Prostate gland (tissue), 2 donors: ENCODE results near the gene ARL14EP. TPM values are rescaled to one million over a fixed set of nuclear protein-coding genes. Genes with fewer than 3 reads are reported as not detected.

ENCODE experiments used
- DNase-seq: peaks from one replicate; pipeline ENCODE4 v3.0.0-alpha.2; 2019; ENCODE audit warnings: low spot score
- H3K27ac ChIP-seq, 2 donors: fragments of 200-600 bp; sonication (generic); 2 replicates each; pipeline ENCODE4 v1.5.1; 2017 to 2019
- H3K27me3 ChIP-seq: fragments of 200-600 bp; sonication (generic); replicated peaks from 2 replicates; pipeline ENCODE4 v1.5.1; 2019; ENCODE audit not compliant: insufficient read depth
- H3K36me3 ChIP-seq, 2 donors: fragments of 200-600 bp; sonication (generic); 1 replicate in 1 of 2; 2 replicates in 1 of 2; pipeline versions ENCODE4 v1.5.1 to v1.8.1; 2017 to 2019
- H3K4me1 ChIP-seq: fragments of 200-600 bp; sonication (generic); replicated peaks from 2 replicates; pipeline ENCODE4 v1.5.1; 2019
- H3K4me3 ChIP-seq, 2 donors: fragments of 200-600 bp; sonication (generic); 2 replicates each; pipeline ENCODE4 v1.5.1; 2017 to 2019
- H3K9me3 ChIP-seq: fragments of 200-600 bp; sonication (generic); 2 replicates; pipeline ENCODE4 v1.5.1; 2017
- CTCF ChIP-seq, 4 experiments: fragments of 200-600 bp in 2 of 4; fragments of 450-650 bp in 2 of 4; sonication (generic) in 2 of 4; IDR thresholded peaks; 1 replicate in 3 of 4; 2 replicates in 1 of 4; pipeline ENCODE4 v1.5.1; 2016 to 2019; ENCODE audit warnings: antibody characterized with exemption in 4 of 4, mild to moderate bottlenecking in 2 of 4, moderate library complexity in 2 of 4
- POLR2A ChIP-seq: fragments of 450-650 bp; IDR thresholded peaks from one replicate; pipeline ENCODE4 v1.6.1; 2016; ENCODE audit warnings: antibody characterized with exemption, mild to moderate bottlenecking
- POLR2AphosphoS5 ChIP-seq: sonication (generic); formaldehyde crosslinking; IDR thresholded peaks from one replicate; pipeline ENCODE4 v1.6.1; 2017; ENCODE audit warnings: antibody characterized with exemption
- WGBS: methylation state at CpG from one replicate; pipeline ENCODE4 v1.1.5; 2018; 5-methylcytosine and 5-hydroxymethylcytosine counted together
- intact Hi-C: fragments of 100-400 bp; cut with DNase I; formaldehyde crosslinking; loops from one replicate; pipeline ENCODE4 v1.14.2; 2022
- total RNA-seq, 2 donors: library from RNA; depleted of rRNA; stranded (reverse); fragments of >200 nt; gene quantifications; one replicate each; pipeline ENCODE4 v1.1.0, GENCODE V29; 2016

ARL14EP gene
- total RNA-seq, 2 donors from 2014 or later = 26.0 to 27.9 TPM

- no peaks in the 10 kb centered on the region for H3K9me3 ChIP-seq
- H3K36me3 ChIP-seq = no peaks in the 10 kb centered on the region
- H3K27me3 ChIP-seq = no peaks in the 10 kb centered on the region
- H3K27ac ChIP-seq = no peak overlapping the region
- no peak overlapping the region for H3K4me3 ChIP-seq
- H3K4me1 ChIP-seq = no peaks in the 10 kb centered on the region
- intact Hi-C loops = no loop called here
- no peak for DNase-seq
- TF ChIP-seq CTCF (IDR thresholded peaks at IDR 0.05) (no peak), POLR2A (no peak), POLR2AphosphoS5 (no peak)
Measured at GRCh38 chr11:30380846-30381245, 57.9 kb downstream of the ARL14EP start.

- H3K4me1 ChIP-seq = no peaks in the 10 kb centered on the region
- no peak overlapping the region for H3K4me3 ChIP-seq
- no peak for TF ChIP-seq POLR2AphosphoS5
- no peak for TF ChIP-seq CTCF (IDR thresholded peaks at IDR 0.05)
- TF ChIP-seq POLR2A = no peak
- H3K36me3 ChIP-seq = no peaks in the 10 kb centered on the region
- intact Hi-C loops = no loop called here
- no peak overlapping the region for H3K27ac ChIP-seq
- no peaks in the 10 kb centered on the region for H3K9me3 ChIP-seq
- WGBS = 58% methylated on average over 2 of the region's 2 CpGs
- DNase-seq = no peak
- H3K27me3 ChIP-seq = no peaks in the 10 kb centered on the region
Measured at GRCh38 chr11:30381879-30382278, 59.0 kb downstream of the ARL14EP start.

Other genes with a start within 250 kb of the ARL14EP start
- not detected for gene FSHB, start 92.1 kb upstream of the ARL14EP start, total RNA-seq